ENCODE data around the gene DNAH7.

Gene DNAH7

GRCh38 chr2:195912079-195912478 lies 156.6 kb downstream of the DNAH7 start:
- Histone ChIP-seq H3K27ac (ENCODE audit: low read length) (no peak overlapping the region), H3K9me3 (ENCODE audit: control insufficient read depth in 2 of 2, low read length in 2 of 2) (no peaks in the 10 kb centered on the region), H3K4me1 (ENCODE audit: control insufficient read depth, insufficient read depth, low read length) (no peaks in the 10 kb centered on the region), H3K9ac (ENCODE audit: low read length in 2 of 2) (no peak overlapping the region), H3K4me3 (ENCODE audit: low read length in 2 of 2) (no peak overlapping the region), H3K36me3 (ENCODE audit: control insufficient read depth in 2 of 2, insufficient read depth in 2 of 2, low read length in 2 of 2) (no peaks in the 10 kb centered on the region), H3K27me3 (ENCODE audit: control insufficient read depth in 1 of 2, insufficient read depth in 2 of 2, low read length in 2 of 2) (no peaks in the 10 kb centered on the region)

GRCh38 chr2:195910570-195910969 lies 158.1 kb downstream of the DNAH7 start:
- Histone ChIP-seq H3K9me3 (ENCODE audit: control insufficient read depth in 2 of 2, low read length in 2 of 2) (no peaks in the 10 kb centered on the region), H3K27ac (ENCODE audit: low read length) (no peak overlapping the region), H3K27me3 (ENCODE audit: control insufficient read depth in 1 of 2, insufficient read depth in 2 of 2, low read length in 2 of 2) (no peaks in the 10 kb centered on the region), H3K36me3 (ENCODE audit: control insufficient read depth in 2 of 2, insufficient read depth in 2 of 2, low read length in 2 of 2) (no peaks in the 10 kb centered on the region), H3K4me1 (ENCODE audit: control insufficient read depth, insufficient read depth, low read length) (no peaks in the 10 kb centered on the region), H3K9ac (ENCODE audit: low read length in 2 of 2) (no peak overlapping the region), H3K4me3 (ENCODE audit: low read length in 2 of 2) (no peak overlapping the region)

- Histone ChIP-seq H3K9ac (ENCODE audit: low read length in 2 of 2) (no peak overlapping the region), H3K27me3 (ENCODE audit: control insufficient read depth in 1 of 2, insufficient read depth in 2 of 2, low read length in 2 of 2) (no peaks in the 10 kb centered on the region), H3K9me3 (ENCODE audit: control insufficient read depth in 2 of 2, low read length in 2 of 2) (no peaks in the 10 kb centered on the region), H3K4me3 (ENCODE audit: low read length in 2 of 2) (no peak overlapping the region), H3K36me3 (ENCODE audit: control insufficient read depth in 2 of 2, insufficient read depth in 2 of 2, low read length in 2 of 2) (no peaks in the 10 kb centered on the region), H3K27ac (ENCODE audit: low read length) (no peak overlapping the region), H3K4me1 (ENCODE audit: control insufficient read depth, insufficient read depth, low read length) (no peaks in the 10 kb centered on the region)
Observed at GRCh38 chr2:195909926-195910325, 158.7 kb downstream of the DNAH7 start.

GRCh38 chr2:195907474-195907873 lies 161.2 kb downstream of the DNAH7 start:
- no peaks in the 10 kb centered on the region for H3K36me3 ChIP-seq (ENCODE audit: control insufficient read depth in 2 of 2, insufficient read depth in 2 of 2, low read length in 2 of 2)
- H3K27ac ChIP-seq (ENCODE audit: low read length), result no peak overlapping the region
- no peaks in the 10 kb centered on the region for H3K9me3 ChIP-seq (ENCODE audit: control insufficient read depth in 2 of 2, low read length in 2 of 2)
- no peaks in the 10 kb centered on the region for H3K27me3 ChIP-seq (ENCODE audit: control insufficient read depth in 1 of 2, insufficient read depth in 2 of 2, low read length in 2 of 2)
- H3K4me1 ChIP-seq (ENCODE audit: control insufficient read depth, insufficient read depth, low read length), result no peaks in the 10 kb centered on the region
- H3K4me3 ChIP-seq (ENCODE audit: low read length in 2 of 2), result no peak overlapping the region
- no peak overlapping the region for H3K9ac ChIP-seq (ENCODE audit: low read length in 2 of 2)

- H3K36me3 ChIP-seq (ENCODE audit: control insufficient read depth in 2 of 2, insufficient read depth in 2 of 2, low read length in 2 of 2), result no peaks in the 10 kb centered on the region
- H3K4me1 ChIP-seq (ENCODE audit: control insufficient read depth, insufficient read depth, low read length), result no peaks in the 10 kb centered on the region
- no peak overlapping the region for H3K4me3 ChIP-seq (ENCODE audit: low read length in 2 of 2)
- H3K27me3 ChIP-seq (ENCODE audit: control insufficient read depth in 1 of 2, insufficient read depth in 2 of 2, low read length in 2 of 2), result no peaks in the 10 kb centered on the region
- H3K27ac ChIP-seq (ENCODE audit: low read length), result no peak overlapping the region
- H3K9me3 ChIP-seq (ENCODE audit: control insufficient read depth in 2 of 2, low read length in 2 of 2), result no peaks in the 10 kb centered on the region
- H3K9ac ChIP-seq (ENCODE audit: low read length in 2 of 2), result no peak overlapping the region
Observed at GRCh38 chr2:195903956-195904355, 164.7 kb downstream of the DNAH7 start.

- H3K36me3 ChIP-seq (ENCODE audit: control insufficient read depth in 2 of 2, insufficient read depth in 2 of 2, low read length in 2 of 2), result no peaks in the 10 kb centered on the region
- no peak overlapping the region for H3K9ac ChIP-seq (ENCODE audit: low read length in 2 of 2)
- H3K4me1 ChIP-seq (ENCODE audit: control insufficient read depth, insufficient read depth, low read length), result no peaks in the 10 kb centered on the region
- H3K27ac ChIP-seq (ENCODE audit: low read length), result no peak overlapping the region
- H3K9me3 ChIP-seq (ENCODE audit: control insufficient read depth in 2 of 2, low read length in 2 of 2), result no peaks in the 10 kb centered on the region
- no peaks in the 10 kb centered on the region for H3K27me3 ChIP-seq (ENCODE audit: control insufficient read depth in 1 of 2, insufficient read depth in 2 of 2, low read length in 2 of 2)
- no peak overlapping the region for H3K4me3 ChIP-seq (ENCODE audit: low read length in 2 of 2)
Observed at GRCh38 chr2:195902857-195903256, 165.8 kb downstream of the DNAH7 start.

- no peaks in the 10 kb centered on the region for H3K27me3 ChIP-seq (ENCODE audit: control insufficient read depth in 1 of 2, insufficient read depth in 2 of 2, low read length in 2 of 2)
- no peak overlapping the region for H3K4me3 ChIP-seq (ENCODE audit: low read length in 2 of 2)
- H3K36me3 ChIP-seq (ENCODE audit: control insufficient read depth in 2 of 2, insufficient read depth in 2 of 2, low read length in 2 of 2), result no peaks in the 10 kb centered on the region
- no peaks in the 10 kb centered on the region for H3K4me1 ChIP-seq (ENCODE audit: control insufficient read depth, insufficient read depth, low read length)
- H3K9ac ChIP-seq (ENCODE audit: low read length in 2 of 2), result no peak overlapping the region
- no peaks in the 10 kb centered on the region for H3K9me3 ChIP-seq (ENCODE audit: control insufficient read depth in 2 of 2, low read length in 2 of 2)
- H3K27ac ChIP-seq (ENCODE audit: low read length), result no peak overlapping the region
Observed at GRCh38 chr2:195899226-195899625, 169.4 kb downstream of the DNAH7 start.

- H3K27ac ChIP-seq (ENCODE audit: low read length), result no peak overlapping the region
- H3K9ac ChIP-seq (ENCODE audit: low read length in 2 of 2), result no peak overlapping the region
- no peaks in the 10 kb centered on the region for H3K27me3 ChIP-seq (ENCODE audit: control insufficient read depth in 1 of 2, insufficient read depth in 2 of 2, low read length in 2 of 2)
- H3K9me3 ChIP-seq (ENCODE audit: control insufficient read depth in 2 of 2, low read length in 2 of 2), result no peaks in the 10 kb centered on the region
- no peak overlapping the region for H3K4me3 ChIP-seq (ENCODE audit: low read length in 2 of 2)
- no peaks in the 10 kb centered on the region for H3K4me1 ChIP-seq (ENCODE audit: control insufficient read depth, insufficient read depth, low read length)
- no peaks in the 10 kb centered on the region for H3K36me3 ChIP-seq (ENCODE audit: control insufficient read depth in 2 of 2, insufficient read depth in 2 of 2, low read length in 2 of 2)
Observed at GRCh38 chr2:195898505-195899191, 170.0 kb downstream of the DNAH7 start.

GRCh38 chr2:195891081-195891480 lies 177.6 kb downstream of the DNAH7 start:
- Histone ChIP-seq H3K9me3 (ENCODE audit: control insufficient read depth in 2 of 2, low read length in 2 of 2) (no peaks in the 10 kb centered on the region), H3K36me3 (ENCODE audit: control insufficient read depth in 2 of 2, insufficient read depth in 2 of 2, low read length in 2 of 2) (no peaks in the 10 kb centered on the region), H3K27ac (ENCODE audit: low read length) (no peak overlapping the region), H3K27me3 (ENCODE audit: control insufficient read depth in 1 of 2, insufficient read depth in 2 of 2, low read length in 2 of 2) (no peaks in the 10 kb centered on the region), H3K4me3 (ENCODE audit: low read length in 2 of 2) (no peak overlapping the region), H3K9ac (ENCODE audit: low read length in 2 of 2) (no peak overlapping the region), H3K4me1 (ENCODE audit: control insufficient read depth, insufficient read depth, low read length) (no peaks in the 10 kb centered on the region)

- H3K36me3 ChIP-seq (ENCODE audit: control insufficient read depth in 2 of 2, insufficient read depth in 2 of 2, low read length in 2 of 2), result no peaks in the 10 kb centered on the region
Observed at GRCh38 chr2:195879153-195879552, 189.5 kb downstream of the DNAH7 start.

GRCh38 chr2:195871326-195871725 lies 197.3 kb downstream of the DNAH7 start:
- H3K9ac ChIP-seq (ENCODE audit: low read length in 2 of 2), result no peak overlapping the region
- H3K9me3 ChIP-seq (ENCODE audit: control insufficient read depth in 2 of 2, low read length in 2 of 2), result peaks cover 0 to 4% of the 10 kb centered on the region in 2 donors
- H3K27me3 ChIP-seq (ENCODE audit: control insufficient read depth in 1 of 2, insufficient read depth in 2 of 2, low read length in 2 of 2), result no peaks in the 10 kb centered on the region

More at GRCh38 chr2:195879153-195879552, 189.5 kb downstream of the DNAH7 start:
- H3K27me3 ChIP-seq (ENCODE audit: control insufficient read depth in 1 of 2, insufficient read depth in 2 of 2, low read length in 2 of 2), result no peaks in the 10 kb centered on the region
- no peak overlapping the region for H3K27ac ChIP-seq (ENCODE audit: low read length)
- H3K9me3 ChIP-seq (ENCODE audit: control insufficient read depth in 2 of 2, low read length in 2 of 2), result peaks cover 0 to 4% of the 10 kb centered on the region in 2 donors
- H3K4me1 ChIP-seq (ENCODE audit: control insufficient read depth, insufficient read depth, low read length), result no peaks in the 10 kb centered on the region
- no peak overlapping the region for H3K4me3 ChIP-seq (ENCODE audit: low read length in 2 of 2)
- no peak overlapping the region for H3K9ac ChIP-seq (ENCODE audit: low read length in 2 of 2)

More at GRCh38 chr2:195871326-195871725, 197.3 kb downstream of the DNAH7 start:
- Histone ChIP-seq H3K4me1 (ENCODE audit: control insufficient read depth, insufficient read depth, low read length) (no peaks in the 10 kb centered on the region), H3K4me3 (ENCODE audit: low read length in 2 of 2) (no peak overlapping the region), H3K27ac (ENCODE audit: low read length) (no peak overlapping the region), H3K36me3 (ENCODE audit: control insufficient read depth in 2 of 2, insufficient read depth in 2 of 2, low read length in 2 of 2) (no peaks in the 10 kb centered on the region)
